ENCODE measurements around the gene KIF1A.

The KIF1A gene

DNA sequence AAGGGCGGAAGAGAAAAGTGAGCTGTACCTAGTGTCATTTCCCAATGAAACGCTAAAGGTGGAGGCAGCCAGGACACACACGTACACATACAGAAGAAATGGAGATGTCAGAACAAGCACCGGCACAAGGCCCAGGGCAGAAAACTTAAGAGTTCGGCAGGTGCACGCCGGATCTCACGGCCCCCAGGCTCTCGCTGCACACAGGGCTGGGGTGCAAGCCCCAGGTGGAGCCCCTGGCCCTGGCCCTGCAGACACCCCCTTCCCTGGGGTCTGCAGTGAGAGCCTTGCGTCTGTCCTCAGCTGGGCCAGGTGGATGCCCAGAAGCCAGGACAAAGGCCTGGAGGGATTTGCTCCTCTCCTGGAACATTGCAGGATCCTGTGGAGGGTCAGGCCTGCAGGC, 91.7 kb downstream of the KIF1A start:
- H3K4me1 ChIP-seq (ENCODE audit: control insufficient read depth in 5 of 5, insufficient read depth in 5 of 5, low read length in 5 of 5), result no peaks in the 10 kb centered on the region
- peaks cover 6 to 37% (median 32%) of the 10 kb centered on the region in 5 donors for H3K27me3 ChIP-seq (ENCODE audit: control insufficient read depth in 5 of 5, insufficient read depth in 4 of 5, low read length in 5 of 5)
- no peak overlapping the region for H3K9ac ChIP-seq (ENCODE audit: low read length in 5 of 5)
- no peak overlapping the region for H3K4me3 ChIP-seq (ENCODE audit: low read depth in 1 of 5, low read length in 5 of 5)
- H3K36me3 ChIP-seq (ENCODE audit: control insufficient read depth in 5 of 5, insufficient read depth in 5 of 5, low read length in 5 of 5), result no peaks in the 10 kb centered on the region
- H3K9me3 ChIP-seq (ENCODE audit: control insufficient read depth in 5 of 5, low read length in 5 of 5), result peaks cover 0 to 2% (median 0%) of the 10 kb centered on the region in 5 donors
- no peak overlapping the region for H3K27ac ChIP-seq (ENCODE audit: low read depth, low read length)

- no peak overlapping the region for H3K4me3 ChIP-seq (ENCODE audit: low read depth in 1 of 5, low read length in 5 of 5)
- H3K27ac ChIP-seq (ENCODE audit: low read depth, low read length), result no peak overlapping the region
- H3K4me1 ChIP-seq (ENCODE audit: control insufficient read depth in 5 of 5, insufficient read depth in 5 of 5, low read length in 5 of 5), result no peaks in the 10 kb centered on the region
- peaks cover 0 to 2% (median 0%) of the 10 kb centered on the region in 5 donors for H3K9me3 ChIP-seq (ENCODE audit: control insufficient read depth in 5 of 5, low read length in 5 of 5)
- H3K9ac ChIP-seq (ENCODE audit: low read length in 5 of 5), result no peak overlapping the region
- H3K36me3 ChIP-seq (ENCODE audit: control insufficient read depth in 5 of 5, insufficient read depth in 5 of 5, low read length in 5 of 5), result no peaks in the 10 kb centered on the region
- peaks cover 5 to 37% (median 32%) of the 10 kb centered on the region in 5 donors for H3K27me3 ChIP-seq (ENCODE audit: control insufficient read depth in 5 of 5, insufficient read depth in 4 of 5, low read length in 5 of 5)
Observed at GRCh38 chr2:240727913-240728312, 92.1 kb downstream of the KIF1A start.

DNA sequence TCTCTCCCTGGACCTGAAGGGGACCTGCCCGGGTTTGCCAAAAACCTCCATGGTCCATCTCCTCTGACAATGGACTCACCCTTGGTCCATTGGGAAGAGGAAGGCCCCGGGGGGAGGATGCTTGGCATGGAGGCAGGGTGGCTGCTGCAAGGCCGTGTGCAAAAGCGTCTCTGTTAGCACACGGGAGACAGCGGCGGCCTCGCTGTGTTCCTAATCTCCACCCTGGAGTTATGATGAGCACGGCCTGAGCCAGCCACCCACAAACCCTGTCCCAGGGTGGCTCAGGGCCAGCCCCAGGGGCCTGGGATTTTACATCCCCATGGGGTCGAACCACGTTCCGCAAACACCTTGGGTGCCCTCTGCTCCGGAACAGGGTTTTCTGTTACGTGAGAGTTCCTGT, 92.6 kb downstream of the KIF1A start:
- Histone ChIP-seq H3K4me3 (ENCODE audit: low read depth in 1 of 5, low read length in 5 of 5) (no peak overlapping the region), H3K9me3 (ENCODE audit: control insufficient read depth in 5 of 5, low read length in 5 of 5) (peaks cover 0 to 2% (median 0%) of the 10 kb centered on the region in 5 donors), H3K27ac (ENCODE audit: low read depth, low read length) (no peak overlapping the region), H3K9ac (ENCODE audit: low read length in 5 of 5) (no peak overlapping the region), H3K4me1 (ENCODE audit: control insufficient read depth in 5 of 5, insufficient read depth in 5 of 5, low read length in 5 of 5) (no peaks in the 10 kb centered on the region), H3K27me3 (ENCODE audit: control insufficient read depth in 5 of 5, insufficient read depth in 4 of 5, low read length in 5 of 5) (peaks cover 5 to 34% (median 32%) of the 10 kb centered on the region in 5 donors), H3K36me3 (ENCODE audit: control insufficient read depth in 5 of 5, insufficient read depth in 5 of 5, low read length in 5 of 5) (no peaks in the 10 kb centered on the region)

- Histone ChIP-seq H3K9ac (ENCODE audit: low read length in 5 of 5) (no peak overlapping the region), H3K36me3 (ENCODE audit: control insufficient read depth in 5 of 5, insufficient read depth in 5 of 5, low read length in 5 of 5) (no peaks in the 10 kb centered on the region), H3K4me1 (ENCODE audit: control insufficient read depth in 5 of 5, insufficient read depth in 5 of 5, low read length in 5 of 5) (no peaks in the 10 kb centered on the region), H3K27me3 (ENCODE audit: control insufficient read depth in 5 of 5, insufficient read depth in 4 of 5, low read length in 5 of 5) (peaks cover 9 to 33% (median 30%) of the 10 kb centered on the region in 5 donors), H3K9me3 (ENCODE audit: control insufficient read depth in 5 of 5, low read length in 5 of 5) (peaks cover 0 to 2% (median 0%) of the 10 kb centered on the region in 5 donors), H3K4me3 (ENCODE audit: low read depth in 1 of 5, low read length in 5 of 5) (no peak overlapping the region), H3K27ac (ENCODE audit: low read depth, low read length) (no peak overlapping the region)
Observed at GRCh38 chr2:240726876-240727275, 93.1 kb downstream of the KIF1A start.

DNA sequence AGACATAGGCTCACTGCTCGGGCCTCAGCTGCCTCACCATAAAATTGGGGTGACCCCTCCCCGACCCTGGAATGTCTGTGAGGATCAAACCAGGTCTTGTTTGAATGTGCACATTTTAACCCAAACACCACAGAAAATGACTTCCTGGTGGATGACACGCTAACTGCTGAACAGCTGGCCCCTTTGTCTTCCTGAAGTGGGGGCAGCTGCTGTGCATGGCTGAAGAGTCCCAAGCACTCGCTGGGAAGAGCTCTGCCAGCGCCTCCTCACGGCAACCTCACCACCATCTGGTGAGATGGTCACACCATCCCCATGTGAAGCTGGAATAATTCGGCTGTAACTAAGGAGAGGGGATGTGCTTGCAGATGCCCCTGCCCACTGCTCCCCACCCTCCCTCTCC, 94.3 kb downstream of the KIF1A start:
- Histone ChIP-seq H3K36me3 (ENCODE audit: control insufficient read depth in 5 of 5, insufficient read depth in 5 of 5, low read length in 5 of 5) (no peaks in the 10 kb centered on the region), H3K9ac (ENCODE audit: low read length in 5 of 5) (no peak overlapping the region), H3K27me3 (ENCODE audit: control insufficient read depth in 5 of 5, insufficient read depth in 4 of 5, low read length in 5 of 5) (peaks cover 13 to 28% (median 23%) of the 10 kb centered on the region in 5 donors), H3K27ac (ENCODE audit: low read depth, low read length) (no peak overlapping the region), H3K9me3 (ENCODE audit: control insufficient read depth in 5 of 5, low read length in 5 of 5) (peaks cover 0 to 2% (median 0%) of the 10 kb centered on the region in 5 donors), H3K4me3 (ENCODE audit: low read depth in 1 of 5, low read length in 5 of 5) (no peak overlapping the region), H3K4me1 (ENCODE audit: control insufficient read depth in 5 of 5, insufficient read depth in 5 of 5, low read length in 5 of 5) (peaks cover 0 to 4% (median 0%) of the 10 kb centered on the region in 5 donors)

DNA sequence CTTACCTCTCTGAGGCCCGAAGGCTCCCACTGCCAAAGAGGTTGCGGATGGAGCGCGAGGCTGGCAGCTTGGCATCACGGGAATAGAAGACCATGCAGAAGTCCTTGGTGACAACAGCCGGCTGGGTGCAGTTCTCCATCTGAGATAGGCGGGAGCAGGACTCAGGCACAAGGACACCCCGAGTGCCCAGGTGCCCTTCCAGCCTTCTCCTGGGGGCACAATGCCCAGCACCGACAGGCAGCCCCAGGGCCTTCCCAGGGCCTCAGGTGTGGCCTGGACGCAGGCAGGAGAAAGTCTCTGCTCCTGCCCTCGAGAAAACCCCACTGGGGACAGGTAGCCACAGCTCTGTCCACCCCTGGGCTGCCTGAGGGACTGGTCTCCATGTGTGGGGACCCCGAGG, 94.8 kb downstream of the KIF1A start:
- peaks cover 0 to 4% (median 0%) of the 10 kb centered on the region in 5 donors for H3K4me1 ChIP-seq (ENCODE audit: control insufficient read depth in 5 of 5, insufficient read depth in 5 of 5, low read length in 5 of 5)
- H3K36me3 ChIP-seq (ENCODE audit: control insufficient read depth in 5 of 5, insufficient read depth in 5 of 5, low read length in 5 of 5), result no peaks in the 10 kb centered on the region
- peaks cover 0 to 2% (median 0%) of the 10 kb centered on the region in 5 donors for H3K9me3 ChIP-seq (ENCODE audit: control insufficient read depth in 5 of 5, low read length in 5 of 5)
- no peak overlapping the region for H3K9ac ChIP-seq (ENCODE audit: low read length in 5 of 5)
- peaks cover 10 to 24% (median 20%) of the 10 kb centered on the region in 5 donors for H3K27me3 ChIP-seq (ENCODE audit: control insufficient read depth in 5 of 5, insufficient read depth in 4 of 5, low read length in 5 of 5)
- H3K27ac ChIP-seq (ENCODE audit: low read depth, low read length), result no peak overlapping the region
- no peak overlapping the region for H3K4me3 ChIP-seq (ENCODE audit: low read depth in 1 of 5, low read length in 5 of 5)

DNA sequence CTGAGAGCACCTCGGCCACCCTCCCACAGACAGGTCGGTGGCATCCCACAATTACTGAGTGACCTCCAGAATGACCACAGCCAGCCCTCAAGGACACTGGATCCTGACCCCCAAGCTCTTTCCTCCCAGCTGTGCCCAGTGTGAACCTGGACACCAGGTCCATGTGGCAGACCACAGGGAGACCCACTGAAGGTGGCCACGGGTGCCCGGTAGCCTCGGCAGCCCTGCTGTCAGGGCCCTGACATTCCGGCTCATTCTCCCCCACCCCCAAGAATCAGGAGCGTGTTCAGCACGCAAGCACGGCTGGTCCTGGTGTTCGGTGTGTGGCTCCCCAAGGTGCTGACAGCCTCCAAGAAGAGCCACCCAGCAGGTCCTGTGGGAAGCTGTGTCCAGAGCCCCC, 95.6 kb downstream of the KIF1A start:
- Histone ChIP-seq H3K36me3 (ENCODE audit: control insufficient read depth in 5 of 5, insufficient read depth in 5 of 5, low read length in 5 of 5) (no peaks in the 10 kb centered on the region), H3K27me3 (ENCODE audit: control insufficient read depth in 5 of 5, insufficient read depth in 4 of 5, low read length in 5 of 5) (peaks cover 8 to 20% (median 12%) of the 10 kb centered on the region in 5 donors), H3K4me1 (ENCODE audit: control insufficient read depth in 5 of 5, insufficient read depth in 5 of 5, low read length in 5 of 5) (peaks cover 0 to 4% (median 0%) of the 10 kb centered on the region in 5 donors), H3K27ac (ENCODE audit: low read depth, low read length) (no peak overlapping the region), H3K4me3 (ENCODE audit: low read depth in 1 of 5, low read length in 5 of 5) (no peak overlapping the region), H3K9me3 (ENCODE audit: control insufficient read depth in 5 of 5, low read length in 5 of 5) (peaks cover 0 to 2% (median 0%) of the 10 kb centered on the region in 5 donors), H3K9ac (ENCODE audit: low read length in 5 of 5) (no peak overlapping the region)

GRCh38 chr2:240723851-240724250, 96.2 kb downstream of the KIF1A start:
- no peak overlapping the region for H3K27ac ChIP-seq (ENCODE audit: low read depth, low read length)
- H3K9ac ChIP-seq (ENCODE audit: low read length in 5 of 5), result no peak overlapping the region
- H3K27me3 ChIP-seq (ENCODE audit: control insufficient read depth in 5 of 5, insufficient read depth in 4 of 5, low read length in 5 of 5), result peaks cover 6 to 21% (median 8%) of the 10 kb centered on the region in 5 donors
- peaks cover 0 to 2% (median 0%) of the 10 kb centered on the region in 5 donors for H3K9me3 ChIP-seq (ENCODE audit: control insufficient read depth in 5 of 5, low read length in 5 of 5)
- H3K36me3 ChIP-seq (ENCODE audit: control insufficient read depth in 5 of 5, insufficient read depth in 5 of 5, low read length in 5 of 5), result no peaks in the 10 kb centered on the region
- peaks cover 0 to 4% (median 0%) of the 10 kb centered on the region in 5 donors for H3K4me1 ChIP-seq (ENCODE audit: control insufficient read depth in 5 of 5, insufficient read depth in 5 of 5, low read length in 5 of 5)
- H3K4me3 ChIP-seq (ENCODE audit: low read depth in 1 of 5, low read length in 5 of 5), result no peak overlapping the region

DNA sequence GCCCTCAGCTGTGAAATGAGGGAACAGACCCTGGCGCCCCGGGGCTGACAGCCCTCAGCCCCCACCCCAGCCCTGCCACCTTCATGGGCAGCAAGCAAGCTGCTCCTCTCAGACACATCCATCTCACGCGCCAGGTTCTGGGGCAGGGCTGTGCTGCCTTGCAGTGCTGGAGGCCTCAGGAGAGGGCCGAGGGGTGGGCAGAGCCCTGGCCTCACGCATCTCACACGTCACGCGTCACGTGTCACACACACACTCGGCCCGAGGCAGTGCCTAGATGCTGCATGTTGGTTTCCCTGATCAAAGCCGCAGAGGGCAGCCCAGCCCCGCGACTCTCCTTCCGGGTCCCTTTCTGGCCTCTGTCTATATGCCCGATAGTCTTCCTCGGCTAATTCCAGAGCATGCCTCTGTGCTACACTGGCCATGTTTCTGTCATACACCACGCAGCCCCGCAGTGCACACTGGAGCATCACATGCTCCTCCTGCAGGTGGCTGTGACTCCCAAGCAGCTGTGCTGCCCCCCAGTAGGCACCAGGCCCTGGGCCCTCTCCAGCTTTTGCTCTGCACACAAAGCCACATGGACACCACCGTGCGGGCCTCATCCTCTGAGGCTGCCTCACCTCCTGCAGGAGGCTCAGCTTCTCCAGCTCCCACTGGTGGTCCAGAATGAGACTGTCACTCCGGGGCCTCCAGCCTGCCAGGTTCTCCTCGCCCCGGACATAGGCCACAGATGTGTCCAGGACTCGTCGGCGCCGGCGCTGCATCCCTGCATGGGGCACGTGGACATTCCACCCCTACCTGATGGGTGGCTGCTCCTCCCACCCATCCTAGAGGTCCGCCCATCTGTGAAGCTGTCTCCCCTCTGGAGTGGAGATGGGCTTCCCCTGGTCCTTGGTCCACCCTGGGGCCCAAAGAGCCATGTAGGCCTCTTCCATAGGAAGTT, 97.0 kb downstream of the KIF1A start:
- Histone ChIP-seq H3K4me1 (ENCODE audit: control insufficient read depth in 5 of 5, insufficient read depth in 5 of 5, low read length in 5 of 5) (peaks cover 0 to 4% (median 0%) of the 10 kb centered on the region in 5 donors), H3K36me3 (ENCODE audit: control insufficient read depth in 5 of 5, insufficient read depth in 5 of 5, low read length in 5 of 5) (no peaks in the 10 kb centered on the region), H3K9ac (ENCODE audit: low read length in 5 of 5) (no peak overlapping the region), H3K27me3 (ENCODE audit: control insufficient read depth in 5 of 5, insufficient read depth in 4 of 5, low read length in 5 of 5) (peaks cover 3 to 17% (median 9%) of the 10 kb centered on the region in 5 donors), H3K4me3 (ENCODE audit: low read depth in 1 of 5, low read length in 5 of 5) (no peak overlapping the region), H3K9me3 (ENCODE audit: control insufficient read depth in 5 of 5, low read length in 5 of 5) (peaks cover 0 to 2% (median 0%) of the 10 kb centered on the region in 5 donors), H3K27ac (ENCODE audit: low read depth, low read length) (no peak overlapping the region)

GRCh38 chr2:240722376-240722775, 97.6 kb downstream of the KIF1A start:
- Histone ChIP-seq H3K4me3 (ENCODE audit: low read depth in 1 of 5, low read length in 5 of 5) (no peak overlapping the region), H3K9me3 (ENCODE audit: control insufficient read depth in 5 of 5, low read length in 5 of 5) (peaks cover 0 to 2% (median 0%) of the 10 kb centered on the region in 5 donors), H3K27ac (ENCODE audit: low read depth, low read length) (no peak overlapping the region), H3K27me3 (ENCODE audit: control insufficient read depth in 5 of 5, insufficient read depth in 4 of 5, low read length in 5 of 5) (peaks cover 3 to 23% (median 11%) of the 10 kb centered on the region in 5 donors), H3K36me3 (ENCODE audit: control insufficient read depth in 5 of 5, insufficient read depth in 5 of 5, low read length in 5 of 5) (no peaks in the 10 kb centered on the region), H3K9ac (ENCODE audit: low read length in 5 of 5) (no peak overlapping the region), H3K4me1 (ENCODE audit: control insufficient read depth in 5 of 5, insufficient read depth in 5 of 5, low read length in 5 of 5) (peaks cover 0 to 4% (median 0%) of the 10 kb centered on the region in 5 donors)

Measured in subcutaneous abdominal adipose tissue (tissue), 5 donors.